UCSD-AML1 (cell line): ENCODE measurements around the gene CXCR4.
A peak's percentile ranks its signal among the peaks of the same experiment; 100 is the strongest.

Source experiments
- DNase-seq: peaks from one replicate; lab custom pipeline; 2025; ENCODE audit not compliant: unreplicated experiment; lab: John Stamatoyannopoulos, UW

The CXCR4 gene

GRCh38 chr2:136117909-136118818 lies at the start of gene CXCR4:
TSS of gene CXCR4 (minus strand) at chr2:136118149. CDS start at chr2:136118060, 89 bp downstream.
- DNase-seq = peak; percentile 39

DNA sequence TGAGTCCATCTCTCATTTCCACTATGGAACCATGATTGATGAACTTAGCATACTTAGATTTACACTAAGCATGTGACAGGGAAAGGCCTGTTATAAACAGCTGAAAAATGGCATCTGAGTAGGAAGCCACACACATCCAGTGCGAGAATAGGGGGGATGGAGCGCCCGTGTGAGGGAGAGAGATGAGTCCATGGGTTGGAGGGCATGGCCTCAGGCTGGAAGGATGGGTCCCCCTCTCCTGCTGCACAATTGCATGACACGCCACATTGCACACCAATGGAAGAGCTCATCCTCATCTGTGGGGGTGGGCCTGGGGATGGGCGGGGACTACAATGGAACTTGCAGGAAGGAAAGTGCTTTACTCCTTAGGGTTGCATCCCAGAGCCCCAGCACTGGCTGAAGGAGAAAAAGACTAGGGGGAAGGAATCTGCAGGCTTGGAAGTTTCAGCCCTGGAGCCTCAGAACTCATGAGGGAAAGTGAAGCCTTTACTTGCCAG lies 46.4 kb upstream of the CXCR4 start:
- no peak for DNase-seq

GRCh38 chr2:136162438-136162837 lies 44.5 kb upstream of the CXCR4 start:
- DNase-seq = no peak

GRCh38 chr2:136156411-136156810 lies 38.5 kb upstream of the CXCR4 start:
- DNase-seq = no peak

- DNase-seq = no peak
Measured at GRCh38 chr2:136154384-136154783, 36.4 kb upstream of the CXCR4 start.

- no peak for DNase-seq
Measured at GRCh38 chr2:136151021-136151971, 33.3 kb upstream of the CXCR4 start.

DNA sequence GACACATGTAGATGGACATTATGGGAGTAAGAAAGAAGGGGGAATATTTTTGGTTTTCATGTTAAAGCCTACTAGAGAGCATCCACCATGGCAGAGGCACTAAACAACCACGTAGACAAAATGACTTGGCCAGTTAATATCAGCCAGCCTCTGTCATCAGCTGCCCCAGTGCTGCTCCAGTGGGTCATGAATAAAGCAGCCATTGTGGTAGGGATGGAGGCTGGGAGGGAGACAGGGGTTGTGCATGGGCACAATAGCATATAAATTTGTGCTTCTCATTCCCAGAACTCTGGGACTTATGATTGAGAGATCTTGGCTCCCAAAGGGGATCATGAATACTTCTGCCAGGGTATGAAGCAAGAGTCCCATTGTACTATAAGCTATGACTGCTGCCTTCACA lies 31.1 kb upstream of the CXCR4 start:
- no peak for DNase-seq

- no peak for DNase-seq
Measured at GRCh38 chr2:136146564-136146963, 28.6 kb upstream of the CXCR4 start.

- DNase-seq = no peak
Measured at GRCh38 chr2:136143603-136144451, 25.9 kb upstream of the CXCR4 start.

DNA sequence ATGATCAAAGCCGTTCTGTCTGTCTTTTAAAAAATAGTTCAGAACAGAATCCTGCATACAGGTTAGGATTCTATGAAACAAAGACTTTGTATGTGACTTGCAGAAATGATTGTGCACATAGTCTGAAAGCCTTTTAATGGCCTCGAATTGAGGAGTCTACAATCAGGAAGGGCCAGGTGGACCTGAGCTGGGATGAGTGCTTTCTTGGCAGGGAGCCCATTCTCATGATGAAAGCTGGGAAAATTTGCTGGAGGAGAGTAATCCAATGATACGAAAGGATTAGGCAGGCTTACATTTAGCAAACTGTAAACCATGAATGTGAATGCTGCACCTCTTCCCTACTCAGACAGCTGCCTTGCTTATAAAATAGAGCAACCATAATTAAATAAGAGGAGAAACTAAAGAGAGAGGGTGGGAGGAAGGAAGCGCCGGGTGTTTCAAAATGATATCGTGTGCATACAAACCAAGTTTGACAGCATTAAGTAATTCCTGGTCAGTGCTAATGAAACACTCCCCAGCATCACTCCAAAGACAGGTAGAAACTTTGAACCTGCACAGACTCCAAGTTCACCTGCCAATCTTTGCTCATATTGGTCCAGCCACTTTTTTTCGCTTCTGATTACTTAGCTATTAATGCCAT lies 23.7 kb upstream of the CXCR4 start:
- no peak for DNase-seq

- DNase-seq = no peak
Measured at GRCh38 chr2:136139631-136140030, 21.7 kb upstream of the CXCR4 start.

GRCh38 chr2:136137982-136138381 lies 20.0 kb upstream of the CXCR4 start:
- no peak for DNase-seq

- no peak for DNase-seq
Measured at GRCh38 chr2:136136931-136137330, 19.0 kb upstream of the CXCR4 start.

GRCh38 chr2:136135921-136136906 lies 18.3 kb upstream of the CXCR4 start:
- no peak for DNase-seq

- DNase-seq = no peak
Measured at GRCh38 chr2:136135462-136135861, 17.5 kb upstream of the CXCR4 start.

- DNase-seq = no peak
Measured at GRCh38 chr2:136134126-136134525, 16.2 kb upstream of the CXCR4 start.

- no peak for DNase-seq
Measured at GRCh38 chr2:136133586-136133985, 15.6 kb upstream of the CXCR4 start.

DNA sequence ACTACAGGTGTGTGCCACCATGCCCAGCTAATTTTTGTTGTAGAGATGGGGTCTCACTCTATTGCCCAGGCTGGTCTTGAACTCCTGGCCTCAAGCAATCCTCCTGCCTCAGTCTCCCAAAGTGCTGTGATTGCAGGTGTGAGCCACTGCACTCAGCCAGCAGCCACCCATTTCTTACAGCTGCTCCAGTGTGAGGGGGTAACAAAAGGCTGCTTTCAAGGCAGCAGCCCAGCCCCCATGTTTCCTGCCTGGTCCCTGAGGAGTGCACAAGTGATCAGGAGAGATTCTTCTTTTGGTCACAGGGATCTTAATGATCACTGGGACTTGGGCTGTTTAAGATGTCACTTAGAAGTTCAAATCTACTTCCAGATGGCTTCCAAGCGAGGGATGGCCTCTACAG lies 15.2 kb upstream of the CXCR4 start:
- no peak for DNase-seq

DNA sequence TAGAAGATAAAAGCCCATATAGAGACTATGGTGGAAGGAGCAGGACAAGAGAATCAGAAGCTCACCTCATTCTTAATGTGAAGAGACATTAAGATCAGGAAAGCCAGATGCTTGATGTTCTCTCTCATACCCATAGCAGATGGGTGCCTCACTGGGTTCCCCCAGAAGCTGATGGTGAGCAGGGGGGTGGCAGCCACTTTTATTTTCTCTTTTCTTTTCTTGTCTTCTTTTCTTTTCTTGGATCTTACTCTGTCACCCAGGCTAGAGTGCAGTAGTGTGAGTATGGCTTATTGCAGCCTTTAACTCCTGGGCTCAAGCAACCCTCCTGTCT lies 14.8 kb upstream of the CXCR4 start:
- DNase-seq = no peak
